ENCODE results near the gene ACSM4. TPM values are rescaled to one million over a fixed set of nuclear protein-coding genes. Genes with fewer than 3 reads are reported as not detected.
"Not testable (repeated sequence)": the region's sequence is repeated elsewhere in the genome, so short reads cannot be mapped to it uniquely, and the experiment has no call there.

Gene ACSM4
- total RNA-seq, 1 experiment from 2014 or later = not detected

GRCh38 chr12:7324176-7324575, 20.3 kb downstream of the ACSM4 start:
- no peak for DNase-seq (ENCODE audit: extremely low read depth, low read depth)

DNA sequence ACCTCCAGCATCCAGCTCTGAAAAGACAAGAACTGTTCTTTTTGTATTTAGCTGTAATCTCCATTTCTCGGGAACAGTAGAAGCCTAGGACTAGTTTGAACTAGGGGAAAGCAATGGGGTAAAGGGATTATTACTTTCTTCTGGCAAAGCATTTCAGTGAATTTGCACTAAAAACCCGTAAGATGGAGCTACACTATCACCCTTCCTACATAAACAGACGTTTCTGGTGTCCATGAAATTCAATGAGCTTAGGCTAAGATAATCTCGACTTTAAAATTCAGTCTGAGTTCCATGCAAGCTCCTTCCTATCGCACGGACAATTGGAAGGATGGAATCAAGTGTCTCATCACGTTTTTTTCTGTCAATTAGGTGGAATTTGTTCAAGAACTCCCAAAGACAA, 24.0 kb downstream of the ACSM4 start:
- DNase-seq (ENCODE audit: extremely low read depth, low read depth) = no peak

DNA sequence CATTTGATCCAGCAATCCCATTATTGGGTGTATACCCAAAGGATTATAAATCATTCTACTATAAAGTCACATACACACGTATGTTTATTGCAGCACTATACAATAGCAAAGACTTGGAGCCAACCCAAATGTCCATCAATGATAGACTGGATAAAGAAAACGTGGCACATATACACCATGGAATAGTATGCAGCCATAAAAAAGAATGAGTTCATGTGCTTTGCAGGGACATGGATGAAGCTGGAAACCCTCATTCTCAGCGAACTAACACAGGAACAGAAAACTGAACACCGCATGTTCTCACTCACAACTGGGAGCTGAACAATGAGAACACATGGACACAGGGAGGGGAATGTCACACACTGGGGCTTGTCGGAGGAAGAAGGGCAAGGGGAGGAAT, 33.9 kb downstream of the ACSM4 start:
- DNase-seq (ENCODE audit: extremely low read depth, low read depth) = not testable (repeated sequence)

DNA sequence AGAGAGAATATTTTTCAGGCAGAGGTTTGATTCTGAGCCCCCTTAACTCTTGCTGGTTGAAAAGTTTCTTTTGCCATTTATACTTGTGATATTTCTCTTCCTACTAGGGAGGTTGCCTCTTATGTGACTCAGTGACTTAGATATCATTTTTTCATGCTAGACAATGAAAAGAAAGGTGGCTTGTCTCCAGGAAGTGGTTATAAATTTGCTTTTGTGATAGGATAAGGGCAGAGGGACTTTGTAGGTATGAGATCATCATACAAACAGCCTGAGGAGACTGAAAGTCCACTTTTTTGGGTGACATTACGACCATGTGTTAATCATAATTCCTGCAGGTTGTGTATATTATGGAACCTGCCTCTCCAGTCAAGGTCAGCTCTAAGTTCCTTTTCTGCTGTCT, 35.8 kb downstream of the ACSM4 start:
- no peak for DNase-seq (ENCODE audit: extremely low read depth, low read depth)

- no peak for DNase-seq (ENCODE audit: extremely low read depth, low read depth)
These were observed 41.1 kb downstream of the ACSM4 start for GRCh38 chr12:7344833-7345606.

- no peak for DNase-seq (ENCODE audit: extremely low read depth, low read depth)
These were observed 42.8 kb downstream of the ACSM4 start for GRCh38 chr12:7346551-7347225.

GRCh38 chr12:7349418-7349817, 45.5 kb downstream of the ACSM4 start:
- no peak for DNase-seq (ENCODE audit: extremely low read depth, low read depth)

GRCh38 chr12:7351177-7351576, 47.3 kb downstream of the ACSM4 start:
- DNase-seq (ENCODE audit: extremely low read depth, low read depth) = no peak

DNA sequence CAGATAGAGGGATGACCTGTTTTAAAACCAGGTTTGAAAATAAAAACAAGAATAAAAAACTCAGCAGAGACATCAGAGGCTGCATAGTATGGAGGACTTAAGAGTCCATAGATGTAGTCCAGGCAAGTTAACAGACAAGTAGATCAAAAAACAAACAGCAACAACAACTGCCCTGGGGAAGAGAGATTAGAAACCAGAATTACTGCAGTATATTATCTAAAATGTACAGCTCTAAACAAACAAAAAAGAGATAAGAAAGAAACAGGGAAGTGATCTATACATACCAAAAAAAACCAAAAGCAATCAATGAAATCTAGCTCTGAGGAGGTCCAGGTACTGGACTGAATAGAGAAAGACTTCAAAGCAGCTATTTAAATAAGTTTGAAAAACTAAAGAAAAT, 48.8 kb downstream of the ACSM4 start:
- no peak for DNase-seq (ENCODE audit: extremely low read depth, low read depth)

DNA sequence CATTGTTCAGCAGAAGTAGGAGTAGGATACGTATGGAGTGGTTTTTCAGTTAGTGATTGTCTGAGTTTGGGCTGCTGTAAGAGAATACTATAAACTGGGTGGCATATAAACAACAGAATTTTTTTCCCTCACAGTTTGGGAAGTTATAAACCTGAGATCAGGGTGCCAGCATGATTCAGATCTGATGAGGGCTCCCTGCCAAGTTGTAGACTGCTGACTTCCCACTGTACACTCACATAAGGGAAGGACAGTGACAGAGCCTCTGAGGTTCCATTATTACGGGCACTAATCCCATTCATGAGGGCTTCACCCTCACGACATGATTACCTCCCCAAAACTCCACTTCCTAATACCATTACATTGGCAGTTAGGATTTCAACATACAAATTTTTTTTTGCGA, 50.7 kb downstream of the ACSM4 start:
- DNase-seq (ENCODE audit: extremely low read depth, low read depth) = no peak

GRCh38 chr12:7361265-7361664, 57.4 kb downstream of the ACSM4 start:
- no peak for DNase-seq (ENCODE audit: extremely low read depth, low read depth)

DNA sequence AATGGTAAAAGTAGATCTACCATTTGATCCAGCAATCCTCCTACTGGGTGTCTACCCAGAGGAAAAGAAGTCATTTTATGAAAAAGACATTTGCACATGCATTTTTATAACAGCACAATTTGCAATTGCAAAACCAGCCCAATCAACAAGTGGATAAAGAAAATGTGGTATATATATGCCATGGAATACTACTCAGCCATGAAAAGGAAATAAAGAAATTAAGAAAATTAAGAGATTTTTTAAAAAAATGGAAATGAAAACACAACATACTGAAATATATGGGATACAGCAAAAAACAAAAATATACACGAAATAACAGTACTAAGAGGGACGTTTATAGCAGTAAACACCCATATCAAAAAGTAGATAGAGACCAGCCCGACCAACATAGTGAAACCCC, 58.9 kb downstream of the ACSM4 start:
- no peak for DNase-seq (ENCODE audit: extremely low read depth, low read depth)

- DNase-seq (ENCODE audit: extremely low read depth, low read depth) = peak; percentile 8
These were observed 65.4 kb downstream of the ACSM4 start for GRCh38 chr12:7369274-7369729.

DNA sequence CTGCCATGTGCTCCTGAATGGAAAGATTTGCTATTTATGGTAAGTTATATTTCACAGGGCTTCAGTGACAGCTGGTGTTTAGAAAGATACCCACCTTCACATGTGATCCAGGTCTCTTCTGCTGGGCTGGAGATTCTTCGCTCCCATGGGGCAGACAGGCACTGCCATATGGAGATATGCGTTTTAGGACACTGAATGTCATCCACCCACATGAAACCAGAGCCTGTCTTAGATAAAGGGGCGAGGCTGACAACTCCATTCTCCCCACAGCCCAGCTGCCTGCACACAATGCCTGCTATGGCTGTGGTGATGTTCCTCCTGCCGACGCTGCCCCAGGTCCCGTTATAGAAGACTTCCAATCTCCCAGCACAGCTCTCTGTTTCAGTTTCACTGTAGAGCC, 69.4 kb downstream of the ACSM4 start:
- no peak for DNase-seq (ENCODE audit: extremely low read depth, low read depth)

DNA sequence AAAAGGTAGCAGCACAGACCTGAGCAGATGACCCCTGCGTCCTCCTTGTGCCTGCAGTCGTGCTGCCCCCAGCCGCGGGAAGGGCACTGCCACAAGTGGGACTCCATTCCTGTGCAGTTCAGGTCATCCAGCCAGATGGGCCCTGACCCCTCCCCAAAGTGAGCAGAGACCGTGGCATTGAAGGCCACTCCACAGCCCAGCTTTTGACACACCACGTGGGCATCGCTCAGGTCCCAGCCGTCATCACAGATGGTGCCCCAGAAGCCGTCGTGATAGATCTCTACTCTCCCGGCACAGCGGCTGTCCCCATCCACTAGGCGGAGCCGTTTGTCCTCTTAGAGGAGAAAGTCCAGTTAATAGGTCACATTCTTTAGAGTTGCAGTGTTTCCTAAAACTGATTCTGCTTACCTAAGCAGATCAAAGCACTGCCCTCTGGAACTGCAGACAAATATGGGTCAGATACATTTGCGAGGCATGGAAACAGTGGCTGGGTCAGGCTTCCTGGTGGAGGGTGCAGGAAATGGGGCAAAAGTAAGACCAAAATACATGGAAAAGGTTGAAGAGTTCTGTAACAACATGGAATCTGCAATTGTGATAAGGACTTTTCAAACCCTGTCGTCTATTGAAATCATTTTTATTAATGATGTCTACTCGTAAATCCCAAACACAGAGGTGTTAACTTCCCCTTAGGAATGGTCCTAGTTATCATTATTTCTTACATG, 70.7 kb downstream of the ACSM4 start:
- DNase-seq (ENCODE audit: extremely low read depth, low read depth) = peak; percentile 61

- no peak for DNase-seq (ENCODE audit: extremely low read depth, low read depth)
These were observed 71.3 kb downstream of the ACSM4 start for GRCh38 chr12:7375145-7375543.

- no peak for DNase-seq (ENCODE audit: extremely low read depth, low read depth)
These were observed 72.3 kb downstream of the ACSM4 start for GRCh38 chr12:7376196-7376595.

Data from NCI-H460 (cell line).